Stimulated activated CD4-positive, alpha-beta T cell treated with anti-CD3 and anti-CD28 coated beads, Interleukin-4, amount 100 ng/mL, for 4 hours (primary cell): ENCODE results near the gene TTC32.
"Not testable (repeated sequence)": the region's sequence is repeated elsewhere in the genome, so short reads cannot be mapped to it uniquely, and the experiment has no call there.

Experiments
- DNase-seq, 2 experiments: peaks; one replicate each; pipeline ENCODE4 v3.0.0-alpha.2; 2020

The TTC32 gene

DNA sequence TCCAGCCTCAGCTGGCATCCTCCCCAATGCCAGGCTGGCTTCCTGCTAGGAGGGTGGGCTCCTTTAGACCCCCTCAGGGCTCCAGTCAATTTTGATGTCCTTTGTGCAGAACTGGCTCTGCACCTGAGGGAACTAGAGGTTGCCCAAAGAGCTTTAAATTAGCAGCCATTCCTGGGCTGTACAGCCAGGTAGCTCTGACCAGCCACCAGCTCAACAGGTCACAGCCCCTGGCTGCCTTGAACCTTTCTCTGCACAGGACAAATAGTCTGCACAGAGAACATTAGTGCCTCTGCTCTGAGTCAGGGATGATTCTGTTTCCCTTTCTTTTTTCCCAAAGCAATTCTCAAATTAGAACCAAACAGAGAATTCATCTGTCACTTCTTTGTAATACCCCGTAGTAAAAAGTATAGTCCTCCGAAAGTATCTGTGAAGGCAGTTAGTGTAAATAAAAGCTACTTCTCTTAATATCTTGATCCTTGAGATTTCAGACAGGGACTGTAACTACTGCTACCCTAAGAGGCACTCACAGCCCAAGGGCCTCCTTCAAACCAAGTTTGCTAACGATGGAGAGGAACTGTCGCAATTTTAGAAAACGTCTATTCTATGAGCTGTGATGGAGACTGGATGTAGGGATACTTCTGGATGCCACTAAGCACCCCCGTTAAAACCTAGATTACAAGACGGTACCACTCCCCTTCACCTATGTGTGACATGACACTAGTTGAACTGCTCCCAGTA is 3.0 kb downstream of the TTC32 start:
- no peak for DNase-seq

DNA sequence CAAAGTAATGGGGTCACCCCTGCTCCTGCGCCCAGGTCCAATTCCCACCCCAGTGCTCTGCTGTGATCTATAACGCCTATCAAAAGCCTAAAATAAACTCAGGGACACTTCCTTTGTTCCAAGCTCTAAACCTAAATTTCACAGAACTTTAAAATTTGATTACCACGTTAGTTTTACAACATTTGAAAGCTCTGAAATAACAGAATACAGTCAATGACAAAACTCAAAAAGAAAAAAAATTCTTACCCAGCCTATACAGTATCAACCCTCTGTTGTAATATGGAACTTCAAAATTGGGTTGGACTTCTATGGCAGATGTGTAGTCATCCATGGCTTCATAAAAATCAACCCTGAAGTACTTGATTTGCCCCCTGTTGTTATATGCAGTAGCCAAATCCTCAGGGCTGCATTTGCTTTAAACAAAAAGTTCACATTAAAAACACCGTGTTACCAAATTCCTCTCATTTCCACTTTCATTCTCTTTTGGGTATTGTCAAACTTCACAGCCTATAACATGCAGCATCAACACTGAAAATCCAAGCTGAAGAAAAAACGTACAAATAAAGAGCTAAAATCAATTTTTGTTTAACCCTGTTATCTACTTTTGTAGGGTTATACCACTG is 4.0 kb downstream of the TTC32 start:
- no peak for DNase-seq

DNA sequence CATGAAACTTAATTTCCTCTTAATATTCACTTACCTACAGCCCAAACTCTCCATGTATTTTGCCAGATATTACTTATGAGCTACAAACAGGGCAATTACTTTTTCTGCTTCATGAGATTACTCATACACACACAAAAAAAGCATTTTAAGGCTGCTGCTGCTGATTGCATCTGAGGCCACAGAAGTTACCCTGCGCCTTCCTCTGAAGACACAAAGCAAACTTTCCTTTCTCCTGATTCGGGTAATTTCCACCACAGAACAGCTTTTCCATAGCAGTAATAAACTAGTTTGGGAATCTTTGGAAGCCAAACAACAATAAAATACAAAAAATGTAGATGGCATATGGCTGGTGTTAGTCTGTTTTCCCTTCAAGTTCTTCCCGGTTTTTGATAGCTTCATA is 6.2 kb downstream of the TTC32 start:
- no peak for DNase-seq

DNA sequence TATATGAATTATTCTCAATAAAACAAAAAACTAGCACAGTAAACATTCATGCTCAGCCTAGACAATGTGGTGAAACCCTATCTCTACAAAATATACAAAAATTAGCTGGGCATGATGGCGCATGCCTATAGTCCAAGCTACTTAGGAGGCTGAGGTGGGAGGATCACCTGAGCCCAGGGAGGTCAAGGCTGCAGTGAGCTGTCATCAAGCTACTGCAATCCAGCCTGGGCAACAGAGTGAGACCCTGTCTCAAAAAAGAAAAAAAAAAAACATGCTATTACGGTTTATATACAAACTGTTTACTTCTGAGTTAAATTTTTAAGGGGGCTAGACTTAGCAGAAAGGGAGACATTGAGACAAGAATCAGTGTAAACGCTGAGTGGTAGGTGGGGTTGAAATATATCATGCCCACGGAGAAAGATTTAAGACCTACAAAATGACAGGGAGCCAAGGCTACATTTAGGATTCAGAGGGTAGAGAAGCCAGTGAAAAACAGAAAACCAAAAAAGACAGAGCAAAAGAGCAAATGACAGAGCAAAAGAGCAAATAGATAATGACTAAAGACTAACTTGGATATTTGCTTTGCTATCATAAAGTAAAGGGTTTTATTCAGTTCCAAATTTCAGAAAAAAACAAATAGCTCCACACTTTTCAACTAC is 7.5 kb downstream of the TTC32 start:
- DNase-seq: no peak

DNA sequence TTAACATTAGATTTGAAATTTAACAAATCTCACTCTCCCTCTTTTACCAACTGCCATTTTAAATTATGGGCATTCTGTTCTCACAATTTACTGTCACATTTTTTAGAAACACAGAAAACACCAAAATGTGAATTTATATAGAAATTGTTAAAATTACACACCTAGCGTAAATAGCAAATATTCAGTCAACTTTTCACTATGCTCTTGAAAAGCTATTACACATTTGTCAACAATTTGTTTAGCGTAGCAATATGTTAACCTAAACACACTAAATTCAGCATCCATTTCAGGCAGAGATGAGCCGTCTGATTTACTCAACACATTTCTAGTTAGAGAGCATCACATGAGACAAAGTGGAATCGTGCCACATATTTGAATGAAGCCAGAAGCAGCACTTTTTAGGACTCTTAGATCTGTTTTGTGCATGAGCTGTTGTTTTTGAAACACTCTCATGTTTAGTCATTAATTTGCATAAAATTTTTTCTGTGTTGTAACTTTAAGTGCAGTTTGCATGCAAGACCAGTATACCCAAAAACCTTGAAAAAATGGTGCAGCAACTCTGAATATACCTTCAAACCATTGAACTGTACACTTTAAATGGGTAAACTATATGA is 8.2 kb downstream of the TTC32 start:
- no peak for DNase-seq

DNA sequence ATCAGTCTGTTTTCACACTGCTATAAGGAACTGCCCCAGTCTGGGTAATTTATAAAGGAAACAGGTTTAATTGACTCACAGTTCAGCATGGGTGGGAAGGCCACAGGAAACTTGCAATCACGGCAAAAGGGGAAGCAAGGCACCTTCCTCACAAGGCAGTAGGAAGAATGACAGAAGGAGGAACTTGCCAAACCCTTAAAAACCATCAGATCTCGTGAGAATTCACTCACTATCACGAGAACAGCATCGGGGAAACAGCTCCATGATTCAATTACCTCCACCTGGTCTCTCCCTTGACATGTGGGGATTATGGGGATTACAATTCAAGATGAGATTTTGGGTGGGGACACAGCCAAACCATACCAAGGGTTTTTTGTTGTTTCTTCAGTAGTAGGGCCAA is 9.8 kb downstream of the TTC32 start:
- not testable (repeated sequence) for DNase-seq

DNA sequence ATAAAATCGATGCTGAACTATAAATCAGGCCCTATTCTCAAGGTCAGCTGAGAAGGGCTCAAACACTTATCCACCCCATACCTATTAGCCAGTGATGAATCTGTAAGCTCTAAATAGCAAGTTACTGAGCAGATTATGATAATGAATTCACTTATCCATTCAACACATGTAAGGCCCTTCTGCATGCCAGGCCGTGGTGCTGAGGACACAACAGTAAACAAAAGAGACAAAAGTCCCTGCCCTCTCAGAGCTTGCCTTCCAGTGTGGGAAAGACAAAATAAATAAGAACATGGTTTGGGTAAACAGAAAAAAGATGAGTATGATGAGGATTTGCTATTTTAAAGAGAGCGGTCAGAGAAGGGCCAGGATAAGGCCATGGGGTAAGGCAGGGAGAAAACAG is 11.7 kb downstream of the TTC32 start:
- DNase-seq: no peak

DNA sequence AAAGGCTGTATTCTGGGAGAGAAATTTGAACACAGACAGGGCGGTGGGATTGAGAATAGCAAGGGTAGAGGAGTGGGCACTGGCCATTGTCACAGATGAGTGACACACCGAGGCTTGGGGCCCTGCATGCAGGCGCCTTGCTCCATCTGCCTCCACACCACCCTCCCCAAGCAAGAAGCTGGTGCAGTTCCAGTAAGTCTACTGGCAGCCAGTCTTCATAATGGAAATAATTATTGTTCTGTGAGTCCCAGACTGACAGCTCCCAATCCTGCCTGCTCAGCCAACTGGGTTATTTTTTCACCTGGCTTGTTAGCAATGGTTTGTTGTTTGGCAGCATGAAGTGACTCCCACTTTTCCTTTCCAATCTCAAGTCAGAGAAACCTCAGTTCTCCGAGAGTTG is 13.0 kb downstream of the TTC32 start:
- DNase-seq: no peak

DNA sequence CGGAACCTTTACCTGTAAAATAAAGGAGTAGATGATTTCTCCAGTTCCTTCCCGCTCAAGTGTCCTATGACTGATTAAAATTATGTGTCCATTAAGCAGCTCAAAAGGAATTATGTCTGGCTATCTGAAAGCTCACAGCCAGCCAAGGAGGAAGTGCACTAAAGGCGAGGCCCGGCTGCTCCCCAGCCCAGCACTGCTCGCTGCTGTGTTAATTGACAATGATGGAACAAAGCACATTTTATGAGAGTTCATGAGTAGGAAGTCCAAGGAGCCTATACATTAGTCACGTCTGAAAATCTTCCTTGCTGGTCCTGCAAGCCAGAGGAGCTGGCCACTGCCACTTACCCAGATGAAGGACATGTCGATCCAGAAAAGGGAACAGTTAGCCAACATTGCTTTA is 14.3 kb downstream of the TTC32 start:
- DNase-seq: no peak

DNA sequence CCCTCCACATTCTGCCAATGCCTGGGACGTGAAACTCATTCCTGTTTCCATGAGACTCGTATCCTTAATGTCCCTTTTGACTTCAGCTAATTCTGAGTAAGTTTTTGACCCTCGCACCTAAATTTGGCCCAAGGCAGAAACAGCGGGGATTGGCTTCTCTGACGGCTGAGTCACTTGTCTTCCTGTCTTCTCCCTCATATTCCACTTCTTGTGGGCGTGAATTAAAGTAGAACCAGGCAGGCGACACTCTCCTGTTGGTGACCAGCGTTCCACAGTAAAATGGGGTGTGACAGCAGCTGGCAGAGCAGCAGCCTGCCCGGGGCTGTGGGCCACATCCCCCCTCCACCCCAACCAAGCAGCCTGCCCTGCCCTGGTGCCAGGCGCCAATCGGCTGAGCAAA is 15.5 kb downstream of the TTC32 start:
- no peak for DNase-seq

DNA sequence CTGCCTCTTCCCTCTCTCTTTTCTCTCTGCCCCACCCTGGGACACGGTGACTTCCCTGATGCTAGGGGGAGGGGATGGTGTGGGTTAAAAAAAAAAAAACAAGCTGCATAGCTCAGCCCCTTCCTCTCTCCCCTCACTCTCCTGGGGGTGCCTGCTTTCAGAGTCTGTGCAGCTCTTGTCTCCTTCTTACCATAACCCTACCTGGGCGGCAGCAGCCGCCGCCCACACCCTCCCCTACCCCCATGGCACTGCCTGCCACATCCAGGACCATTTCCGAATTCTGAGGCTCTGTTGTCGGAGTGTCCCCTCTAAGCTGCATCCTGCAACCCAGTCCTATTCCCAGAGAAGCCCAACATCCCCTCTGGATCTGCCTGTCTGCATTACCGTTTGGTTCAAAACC is 16.0 kb downstream of the TTC32 start:
- no peak for DNase-seq

DNA sequence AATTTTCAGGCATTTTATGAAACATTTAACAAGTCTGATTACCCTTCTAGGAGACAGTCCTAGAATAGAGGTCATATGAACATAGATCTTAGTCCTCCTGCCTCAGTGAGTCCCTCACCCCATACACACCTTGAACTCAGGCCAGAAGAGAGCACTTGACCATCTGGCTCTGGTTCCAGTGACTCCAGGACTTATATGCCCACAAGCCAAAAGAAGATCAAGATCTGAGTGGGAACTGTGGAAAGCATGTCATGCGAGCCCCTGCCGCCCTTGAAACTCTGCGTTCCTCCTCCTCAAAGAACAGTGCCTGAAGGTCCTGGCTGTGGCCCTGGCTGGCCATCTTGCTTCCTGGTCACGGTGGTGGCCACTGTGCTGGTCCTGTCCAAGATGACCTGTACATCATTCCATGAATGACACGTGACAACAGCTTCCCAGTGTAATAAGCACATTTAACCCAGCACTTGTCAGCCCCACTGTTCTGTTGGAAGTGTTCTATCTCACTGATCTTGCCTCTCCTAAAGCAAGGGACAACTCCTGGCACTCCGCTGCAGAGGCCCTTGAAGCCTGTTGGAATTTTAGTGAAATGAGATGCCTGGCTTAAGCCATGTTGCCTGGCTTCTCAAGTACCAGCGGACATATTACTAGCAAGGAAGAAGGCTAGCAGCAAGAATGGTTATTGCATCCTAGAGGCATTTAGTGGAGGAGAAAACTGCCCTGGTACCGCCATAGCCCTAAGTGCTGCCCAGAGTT is 17.6 kb downstream of the TTC32 start:
- DNase-seq: no peak

DNA sequence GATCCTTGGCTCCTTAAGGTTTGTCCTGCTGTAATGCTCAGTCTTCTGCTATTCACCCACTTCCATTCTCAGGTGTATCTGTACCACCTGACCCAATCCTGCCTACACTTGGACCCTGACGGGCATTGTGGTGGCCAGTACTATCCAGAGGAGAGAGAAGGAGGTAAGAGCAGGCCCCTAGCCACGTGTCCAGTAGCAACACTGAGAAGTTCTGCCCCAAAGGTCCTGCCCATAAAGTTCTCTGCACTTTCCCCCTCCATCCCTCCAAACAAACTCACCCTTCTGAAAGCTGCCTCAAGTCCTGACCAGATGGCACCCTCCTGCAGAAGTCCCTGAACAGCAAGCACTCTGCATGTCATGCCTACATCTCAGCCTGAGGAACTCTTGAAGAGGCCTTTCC is 18.3 kb downstream of the TTC32 start:
- no peak for DNase-seq

DNA sequence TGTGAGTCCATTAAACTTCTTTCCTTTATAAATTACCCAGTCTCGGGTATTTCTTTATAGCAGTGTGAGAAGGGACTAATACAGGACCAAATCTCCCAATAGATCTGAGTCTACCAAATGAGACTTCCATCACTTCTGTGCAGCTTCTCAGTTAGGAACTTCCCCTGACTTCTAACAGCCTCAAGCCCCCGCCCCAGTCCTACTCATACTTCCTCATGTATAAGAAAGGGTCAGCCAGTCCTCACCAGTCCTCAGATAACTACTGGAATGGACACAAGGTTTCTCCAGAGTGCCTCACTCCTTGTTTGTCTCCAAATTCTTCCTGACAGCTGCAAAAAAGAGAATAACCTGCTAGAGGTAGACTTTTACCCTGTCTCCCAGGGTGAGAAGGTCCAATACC is 19.5 kb downstream of the TTC32 start:
- DNase-seq: no peak

DNA sequence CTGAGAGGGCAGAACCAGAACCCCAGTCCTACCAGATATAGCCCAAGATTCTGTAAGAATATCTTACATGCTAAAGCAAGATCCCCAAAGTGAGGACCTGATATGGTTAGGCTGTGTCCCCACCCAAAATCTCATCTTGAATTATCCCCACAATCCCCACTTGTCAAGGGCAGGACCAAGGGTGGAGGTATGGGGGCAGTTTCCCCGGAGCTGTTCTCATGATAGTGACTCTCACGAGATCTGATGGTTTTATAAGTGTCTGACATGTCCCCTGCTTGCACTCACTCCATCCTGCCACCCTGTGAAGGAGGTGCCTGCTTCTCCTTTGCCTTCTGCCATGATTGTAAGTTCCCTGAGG is 19.9 kb downstream of the TTC32 start:
- DNase-seq: no peak

DNA sequence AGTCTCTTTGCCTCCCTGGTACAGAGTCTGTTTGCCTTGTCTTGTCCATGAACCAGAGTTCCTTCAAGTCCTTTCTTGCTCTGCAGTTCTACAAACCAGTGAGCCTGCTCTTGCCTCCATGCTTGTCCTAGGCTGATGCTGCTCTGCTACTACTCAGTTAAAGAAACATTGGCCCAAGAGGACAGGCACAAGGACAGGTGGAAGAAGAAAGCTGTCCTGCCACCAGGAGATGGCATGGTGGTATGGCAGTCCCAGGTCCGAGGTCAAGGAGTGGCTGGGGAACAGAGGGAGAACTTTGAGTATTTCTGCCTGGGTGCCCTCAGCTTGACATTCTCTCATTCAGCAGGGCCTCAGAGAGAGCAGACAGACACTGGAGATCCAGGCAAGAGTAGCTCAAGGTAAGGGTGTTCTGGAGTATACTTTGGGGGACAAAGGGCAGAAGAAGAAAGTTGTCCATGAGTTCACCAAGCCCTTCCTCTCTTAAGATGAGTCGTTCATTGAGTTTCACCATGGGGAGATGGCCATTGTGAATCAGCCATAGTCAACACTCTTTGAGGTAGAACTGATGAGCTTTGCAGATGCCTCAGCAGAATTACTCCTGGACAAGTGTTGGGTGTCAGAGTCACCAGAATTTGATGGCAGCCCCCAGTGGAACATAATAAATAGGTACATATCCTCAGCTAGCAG is 20.4 kb downstream of the TTC32 start:
- no peak for DNase-seq

DNA sequence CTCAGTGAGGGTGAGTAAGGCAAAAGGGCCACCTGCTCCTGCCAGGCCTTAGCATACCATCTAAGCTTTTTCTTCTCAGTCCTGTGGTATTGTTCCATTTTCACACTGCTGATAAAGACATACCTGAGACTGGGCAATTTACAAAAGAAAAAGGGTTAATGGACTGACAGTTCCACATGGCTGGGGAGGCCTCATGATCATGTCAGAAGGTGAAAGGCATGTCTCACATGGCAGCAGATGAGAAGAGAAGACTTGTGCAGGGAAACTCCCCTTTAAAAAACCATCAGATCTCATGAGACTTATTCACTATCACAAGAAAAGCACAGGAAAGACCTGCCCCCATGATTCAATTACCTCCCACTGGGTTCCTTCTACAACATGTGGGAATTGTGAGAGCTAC is 21.6 kb downstream of the TTC32 start:
- not testable (repeated sequence) for DNase-seq

DNA sequence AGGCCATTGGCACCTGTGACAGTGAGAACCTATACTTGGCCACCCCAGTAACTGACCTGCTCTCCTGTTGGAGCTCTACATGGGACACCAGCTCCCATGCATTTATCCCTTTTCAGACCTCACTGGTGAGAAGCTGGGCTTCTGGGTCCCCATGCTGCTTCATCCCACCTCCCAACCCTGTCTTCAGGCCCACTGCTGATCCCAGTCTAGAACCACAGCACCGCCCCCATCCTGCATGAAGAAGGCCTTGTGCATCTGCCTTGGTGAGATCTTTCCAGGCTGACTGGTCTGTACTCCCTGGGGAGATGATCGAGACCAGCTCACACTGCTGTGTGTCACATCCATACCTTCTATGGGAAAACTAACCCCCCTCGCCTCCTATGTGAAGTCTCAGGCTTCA is 22.7 kb downstream of the TTC32 start:
- DNase-seq: no peak

DNA sequence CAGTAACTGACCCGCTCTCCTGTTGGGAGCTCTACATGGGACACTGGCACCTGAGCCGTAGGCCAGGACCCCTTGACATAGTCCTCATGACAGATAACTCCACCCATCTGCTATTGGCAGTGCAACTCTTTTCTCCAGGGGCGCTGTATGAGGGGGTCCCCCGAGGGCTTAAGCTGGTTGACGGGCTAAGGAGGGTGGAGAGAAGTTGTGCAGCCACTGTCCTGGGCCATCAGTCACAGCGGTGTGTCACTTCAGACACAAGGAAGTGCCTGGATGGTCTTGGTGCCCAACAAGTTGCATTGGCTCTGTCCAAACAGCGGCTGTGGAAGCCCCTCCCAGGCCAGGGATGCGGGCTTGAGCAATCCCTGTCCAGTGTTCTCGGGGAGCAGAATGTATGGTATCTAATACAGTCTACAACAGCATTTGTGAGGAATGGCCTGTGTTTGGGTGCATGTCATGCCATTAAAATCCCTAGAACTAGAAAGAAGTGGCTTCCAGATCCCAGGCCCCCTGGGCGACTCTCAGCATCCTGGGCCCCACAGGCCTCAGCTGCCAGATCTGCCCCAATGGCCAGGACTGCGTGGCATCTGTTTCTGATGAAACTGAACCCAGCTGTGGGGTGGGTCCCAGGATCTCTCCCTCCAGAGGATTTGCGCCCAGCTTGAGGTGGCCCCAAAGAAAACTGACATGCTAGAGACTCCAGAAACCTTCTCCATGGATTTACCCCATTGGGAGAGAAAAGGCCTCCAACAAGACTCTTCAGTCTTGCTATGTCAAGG is 23.3 kb downstream of the TTC32 start:
- no peak for DNase-seq

DNA sequence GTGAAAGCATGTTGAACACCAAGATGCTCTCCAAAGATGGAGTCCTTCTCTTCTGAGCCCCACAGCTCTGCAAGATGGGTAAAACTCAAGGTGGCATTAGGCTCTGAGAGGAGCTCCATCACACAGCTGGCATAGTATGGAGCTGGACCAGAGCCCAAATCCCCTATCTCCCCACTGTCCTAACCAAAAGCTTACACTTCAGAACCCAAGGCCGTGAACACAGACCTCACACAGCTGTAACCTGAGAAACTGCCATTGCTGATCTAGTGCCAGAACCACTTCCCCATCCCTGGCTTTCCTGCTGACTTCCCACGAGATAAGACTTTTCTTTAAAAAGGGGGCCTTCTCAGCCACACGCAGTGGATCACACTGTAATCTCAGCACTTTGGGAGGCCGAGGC is 25.0 kb downstream of the TTC32 start:
- DNase-seq: no peak

DNA sequence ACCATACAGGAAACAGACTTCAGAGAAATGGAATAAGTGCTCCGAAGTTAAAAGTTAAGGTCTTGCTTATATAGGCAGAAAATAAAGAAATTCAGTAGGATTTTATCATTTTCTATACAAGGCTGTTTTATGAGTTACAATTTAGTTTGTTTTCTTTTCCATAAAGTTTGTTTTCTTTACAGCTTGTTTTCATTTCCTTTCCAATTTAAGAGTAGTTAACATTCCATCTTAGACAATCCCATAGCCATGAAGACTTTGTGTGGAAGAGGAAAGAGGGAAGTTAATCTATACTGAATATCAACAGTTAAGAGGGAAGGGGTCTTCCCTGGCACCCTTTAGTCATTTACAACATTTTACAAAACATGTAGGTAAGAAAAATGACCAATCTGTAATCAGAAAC is 26.5 kb downstream of the TTC32 start:
- no peak for DNase-seq

DNA sequence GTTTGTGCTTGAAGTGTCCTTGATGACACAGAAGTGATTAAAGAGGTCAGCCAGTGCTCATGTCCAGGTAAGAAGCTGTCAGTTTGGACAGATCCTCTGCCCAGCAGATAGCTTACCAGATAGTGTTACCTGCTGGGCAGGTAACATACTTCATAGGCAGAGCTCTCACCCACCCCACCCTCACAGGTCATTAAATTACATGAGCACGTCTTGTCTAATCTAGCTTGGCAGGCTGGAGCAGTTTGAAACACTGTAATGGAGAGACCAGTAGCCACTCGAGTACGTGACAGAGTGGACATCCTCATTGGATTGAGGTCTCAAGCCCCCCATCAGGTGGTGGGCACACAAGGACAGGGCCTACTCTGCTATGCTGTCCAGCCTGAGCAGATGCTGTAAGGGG is 27.1 kb downstream of the TTC32 start:
- no peak for DNase-seq
